Measurements from ENCODE around the gene GJC2. TPM values are rescaled to one million over a fixed set of nuclear protein-coding genes. Genes with fewer than 3 reads are reported as not detected.
"Not testable (repeated sequence)": the region's sequence is repeated elsewhere in the genome, so short reads cannot be mapped to it uniquely, and the experiment has no call there.

Gene GJC2
- polyA plus RNA-seq, 4 donors = 0.57 to 2.2 (median 0.97) TPM

DNA sequence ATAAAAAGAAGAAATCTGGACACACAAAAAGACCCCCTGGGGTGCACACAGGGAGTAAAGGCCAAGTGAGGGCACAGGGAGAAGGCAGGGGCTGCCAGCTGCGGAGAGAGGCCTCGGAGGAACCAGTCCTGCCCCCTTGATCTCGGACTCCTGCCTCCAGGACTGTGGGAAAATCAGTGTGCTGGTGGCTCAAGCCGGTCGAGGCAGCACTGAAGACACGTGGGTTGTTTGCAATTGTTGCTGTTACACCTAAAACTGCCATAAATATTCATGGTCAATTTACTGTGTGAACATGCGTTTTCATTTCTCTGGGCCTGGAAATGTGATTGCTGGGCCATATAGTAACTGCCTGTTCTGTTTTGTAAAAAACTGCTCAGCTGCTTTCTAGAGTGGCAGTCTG, 34.4 kb downstream of the GJC2 start:
- DNase-seq (ENCODE audit: low read depth in 4 of 4, low spot score in 3 of 4) = no peak

DNA sequence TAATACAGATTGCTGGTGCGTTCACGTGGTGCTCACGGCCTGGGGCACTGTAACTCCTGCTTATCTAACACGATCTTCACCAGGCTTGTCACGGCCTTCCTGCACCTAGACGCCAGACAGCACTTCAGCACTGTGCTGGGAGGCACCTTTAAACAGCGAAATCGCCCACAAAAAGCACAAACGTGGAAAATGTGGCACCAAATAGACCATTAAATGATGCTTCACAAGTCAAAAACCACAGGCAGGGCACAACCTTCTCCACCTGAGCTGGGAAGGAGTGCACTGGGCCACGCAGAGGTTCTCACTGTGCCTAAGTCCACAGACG, 35.9 kb downstream of the GJC2 start:
- DNase-seq (ENCODE audit: low read depth in 4 of 4, low spot score in 3 of 4) = no peak

DNA sequence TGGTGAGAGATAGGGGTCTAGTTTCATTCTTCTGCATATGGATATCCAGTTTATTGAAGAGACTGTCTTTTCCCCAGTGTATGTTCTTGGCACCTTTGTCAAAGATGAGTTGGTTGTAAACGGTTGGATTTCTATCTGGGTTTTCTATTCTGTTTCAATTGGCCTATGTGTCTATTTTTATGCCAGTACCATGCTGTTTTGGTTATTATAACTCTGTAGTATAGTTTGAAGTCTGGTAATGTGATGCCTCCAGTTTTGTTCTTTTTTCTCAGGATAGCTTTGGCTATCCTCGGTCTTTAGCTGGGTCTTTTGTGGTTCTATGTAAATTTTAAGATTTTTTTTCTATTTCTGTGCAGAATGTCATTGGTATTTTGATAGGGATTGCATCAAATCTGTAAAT, 38.5 kb downstream of the GJC2 start:
- DNase-seq (ENCODE audit: low read depth in 4 of 4, low spot score in 3 of 4) = not testable (repeated sequence)

DNA sequence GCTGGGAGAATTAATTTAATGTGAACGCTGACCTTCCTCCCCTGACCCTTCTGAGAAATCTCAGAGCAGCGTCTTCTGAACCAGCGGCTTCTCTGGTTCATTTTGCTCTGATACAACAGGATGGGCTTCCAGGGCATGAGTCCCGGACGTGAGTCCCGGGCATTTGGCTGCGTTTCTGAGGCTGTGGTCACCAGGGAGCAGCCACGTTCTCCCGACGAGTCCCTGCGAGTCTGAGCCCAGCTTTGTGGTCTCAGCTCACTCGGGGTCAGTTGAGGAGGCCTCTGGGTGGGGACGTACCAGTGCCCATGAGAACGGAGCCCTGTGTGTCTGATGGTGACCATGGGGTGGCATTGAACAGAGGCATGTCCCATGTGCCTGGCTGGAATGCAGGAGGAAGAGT, 40.5 kb downstream of the GJC2 start:
- no peak for DNase-seq (ENCODE audit: low read depth in 4 of 4, low spot score in 3 of 4)

DNA sequence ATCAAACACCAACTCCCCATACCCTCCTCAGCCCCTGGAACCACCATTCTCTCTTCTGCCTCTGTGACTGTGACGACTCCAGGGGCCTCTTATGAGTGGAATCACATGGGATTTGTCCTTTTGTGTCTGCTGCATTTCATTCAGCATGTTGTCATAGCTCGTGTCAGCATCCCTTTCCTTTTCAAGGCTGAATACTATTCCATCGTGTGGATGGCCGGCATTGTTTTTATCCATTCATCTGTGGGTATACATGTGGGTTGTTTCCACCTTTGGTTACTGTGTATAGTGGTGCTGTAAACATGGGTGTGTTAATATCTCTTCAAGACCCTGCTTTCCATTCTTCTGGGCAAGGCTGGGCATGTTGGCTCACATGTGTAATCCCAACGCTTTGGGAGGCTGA, 41.0 kb downstream of the GJC2 start:
- DNase-seq (ENCODE audit: low read depth in 4 of 4, low spot score in 3 of 4) = no peak

DNA sequence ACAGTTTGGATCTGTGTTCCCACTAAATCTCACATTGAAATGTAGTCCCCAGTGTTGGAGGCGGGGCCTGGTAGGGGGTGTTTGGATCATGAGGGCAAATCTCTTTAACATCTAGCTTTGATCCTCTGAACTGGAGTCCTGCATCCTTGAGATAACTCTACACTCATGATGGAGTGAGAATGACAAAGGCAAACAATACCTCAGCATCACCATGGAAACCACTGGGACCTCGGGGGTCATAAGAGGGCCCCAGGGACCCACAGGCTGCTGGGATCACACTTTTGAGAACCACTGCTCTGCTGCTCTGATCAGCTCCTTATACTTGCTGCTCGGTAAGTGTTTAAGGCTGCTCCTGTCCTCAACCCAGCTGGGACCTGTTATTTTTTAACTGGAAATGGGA, 44.7 kb downstream of the GJC2 start:
- no peak for DNase-seq (ENCODE audit: low read depth in 4 of 4, low spot score in 3 of 4)

DNA sequence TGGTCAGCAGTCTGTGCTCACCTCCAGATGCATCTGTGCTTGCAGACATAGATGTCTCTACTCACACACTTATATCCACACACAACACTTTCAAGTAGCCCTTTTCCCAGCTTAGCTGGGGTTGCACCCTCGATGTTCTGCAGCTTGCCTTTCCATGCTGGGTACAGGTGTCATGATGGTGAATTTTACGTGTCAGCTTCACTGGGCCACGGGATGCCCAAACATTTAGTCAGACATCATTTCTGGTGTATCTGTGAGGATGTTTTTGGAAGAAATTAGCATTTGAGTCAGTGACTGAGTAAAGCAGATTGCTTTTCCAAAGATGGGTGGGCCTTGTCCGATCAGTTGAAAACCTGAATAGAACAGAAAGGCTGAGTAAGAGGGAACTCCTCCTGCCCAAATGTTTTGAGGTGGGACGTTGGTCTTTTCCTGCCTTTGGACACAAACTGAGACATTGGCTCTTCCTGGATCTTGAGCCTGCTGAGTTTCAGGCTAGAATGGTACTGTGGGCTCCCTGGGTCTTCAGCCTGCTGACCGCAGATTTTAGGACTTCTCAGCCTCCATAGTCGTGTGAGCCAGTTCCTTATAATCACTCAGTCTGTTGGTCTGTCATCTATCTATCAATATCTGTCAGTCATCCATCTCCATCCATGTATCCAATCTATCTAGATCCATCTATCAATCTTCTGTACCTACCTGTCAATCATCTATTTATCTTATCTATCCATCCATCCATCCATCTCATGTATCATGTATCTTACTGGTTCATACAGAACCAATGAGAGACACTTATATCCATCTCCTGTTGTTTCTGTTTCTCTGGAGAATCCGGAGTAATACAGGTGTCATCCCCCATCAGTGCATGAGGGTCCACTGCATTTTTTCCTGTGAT, 45.4 kb downstream of the GJC2 start:
- DNase-seq (ENCODE audit: low read depth in 4 of 4, low spot score in 3 of 4) = no peak

DNA sequence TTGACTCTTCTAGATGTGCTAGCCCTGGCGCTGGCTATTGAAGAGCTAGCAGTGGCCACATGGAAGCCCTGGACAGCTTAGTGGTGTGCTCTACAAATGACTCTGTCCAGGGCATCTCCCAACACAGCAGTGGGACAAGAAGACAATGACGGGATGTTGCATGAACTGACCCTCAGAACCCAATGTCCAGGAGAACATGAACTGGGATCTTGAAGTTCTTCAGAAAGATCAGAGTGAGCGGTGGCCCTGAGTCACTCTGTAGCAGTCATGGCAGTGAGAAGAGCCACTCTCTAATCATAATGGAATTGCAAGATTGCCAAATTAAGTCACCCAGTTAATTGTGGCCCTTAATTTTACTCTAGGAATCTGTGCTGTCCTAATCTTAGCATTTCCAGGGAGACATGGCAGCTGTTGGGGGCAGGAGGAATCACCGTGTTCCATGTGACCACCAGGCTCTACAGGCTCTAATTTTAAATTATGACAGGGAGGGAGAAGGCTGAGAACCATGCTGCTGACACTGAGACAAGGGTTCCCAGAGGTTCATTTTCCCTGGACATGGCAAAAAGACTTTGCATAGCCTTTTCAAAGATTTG, 47.9 kb downstream of the GJC2 start:
- DNase-seq (ENCODE audit: low read depth in 4 of 4, low spot score in 3 of 4) = no peak

DNA sequence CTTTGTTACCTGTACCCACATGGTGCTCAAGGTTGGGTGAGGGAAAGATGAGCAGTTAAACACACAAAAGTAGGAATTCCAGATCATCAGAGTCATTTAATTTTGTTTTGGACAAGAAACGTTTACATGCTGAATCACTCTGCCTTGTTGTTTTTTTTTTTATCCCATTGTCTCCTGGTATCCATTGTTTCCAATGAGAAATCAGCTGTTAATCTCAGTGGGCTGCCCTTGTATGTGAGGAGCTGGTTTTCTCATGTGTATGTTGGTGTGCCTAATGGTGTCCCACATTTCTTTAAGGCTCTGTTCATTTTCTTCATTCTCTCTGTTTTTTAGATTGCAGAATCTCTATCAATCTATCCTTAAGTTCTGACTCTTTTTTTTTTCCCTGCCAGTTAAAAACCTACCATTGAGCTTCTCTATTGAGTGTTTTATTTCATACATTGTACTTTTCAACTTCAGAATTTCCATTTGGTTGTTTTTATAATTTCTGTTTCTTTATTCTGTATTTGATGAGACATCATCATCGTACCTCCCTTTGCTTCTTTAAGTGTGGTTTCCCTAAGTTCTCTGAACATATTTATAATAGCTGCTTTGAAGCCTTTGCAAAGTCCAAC, 49.4 kb downstream of the GJC2 start:
- DNase-seq (ENCODE audit: low read depth in 4 of 4, low spot score in 3 of 4) = no peak

DNA sequence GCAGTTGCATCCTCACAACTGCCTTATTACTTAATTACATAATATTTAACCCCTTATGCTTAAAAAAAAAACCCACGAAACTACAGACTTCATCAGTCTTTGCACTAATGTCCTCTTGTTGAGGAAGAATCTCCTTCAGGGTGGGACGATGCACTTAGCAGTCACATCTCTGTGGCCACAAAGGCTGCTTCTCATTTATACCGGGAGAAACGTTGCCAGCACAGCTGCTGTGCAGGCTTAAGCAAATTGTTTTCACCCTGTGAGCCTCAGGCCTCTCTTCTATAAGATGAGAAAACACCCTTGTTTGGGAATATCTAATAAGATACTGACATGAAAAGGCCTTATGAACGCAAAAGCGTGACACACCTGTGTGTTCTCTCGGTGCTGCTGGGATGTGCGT, 55.2 kb downstream of the GJC2 start:
- no peak for DNase-seq (ENCODE audit: low read depth in 4 of 4, low spot score in 3 of 4)

DNA sequence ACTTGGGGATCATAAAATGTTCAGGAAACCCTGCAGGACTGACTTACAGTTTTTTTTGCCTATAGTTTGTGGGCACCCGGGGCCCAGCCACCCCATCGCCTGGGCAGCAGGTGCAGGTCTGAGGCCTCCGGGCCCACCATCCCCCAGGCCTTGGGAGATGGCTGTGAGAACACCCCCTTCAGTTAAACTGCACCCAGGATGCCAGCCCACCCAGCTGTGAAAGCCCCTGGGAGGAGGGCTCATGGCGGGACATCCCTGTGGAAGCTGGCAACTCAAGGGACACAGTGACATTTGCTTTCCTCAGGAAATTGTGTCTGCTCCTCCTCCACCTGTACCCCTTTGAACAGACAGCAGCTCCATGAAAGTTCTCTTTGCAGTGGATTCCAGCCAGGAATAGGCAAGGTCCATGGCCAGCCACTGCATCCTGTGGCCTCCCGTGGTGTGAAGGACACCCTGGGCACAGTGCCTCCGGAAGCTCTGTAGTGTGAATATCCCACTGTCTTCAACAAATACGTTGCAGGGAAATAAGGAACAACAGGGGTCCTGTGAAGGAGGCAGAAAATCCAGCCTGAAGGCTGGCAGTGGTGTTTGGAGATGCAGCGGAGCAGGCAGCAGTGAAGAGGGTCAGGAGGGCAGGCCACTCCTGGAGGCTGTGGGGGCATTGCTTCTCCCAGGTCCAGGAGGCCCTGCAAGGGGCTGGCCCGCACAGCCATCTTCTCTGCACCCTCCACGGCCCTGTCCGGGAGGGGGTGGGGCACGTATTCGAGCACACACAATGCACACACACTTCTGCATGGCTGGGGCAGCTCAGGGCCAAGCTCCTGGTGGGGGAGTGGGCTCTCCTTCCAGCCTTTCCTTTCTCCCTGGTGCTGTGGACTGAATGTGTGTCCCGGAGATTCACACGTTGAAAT, 56.1 kb downstream of the GJC2 start:
- no peak for DNase-seq (ENCODE audit: low read depth in 4 of 4, low spot score in 3 of 4)

DNA sequence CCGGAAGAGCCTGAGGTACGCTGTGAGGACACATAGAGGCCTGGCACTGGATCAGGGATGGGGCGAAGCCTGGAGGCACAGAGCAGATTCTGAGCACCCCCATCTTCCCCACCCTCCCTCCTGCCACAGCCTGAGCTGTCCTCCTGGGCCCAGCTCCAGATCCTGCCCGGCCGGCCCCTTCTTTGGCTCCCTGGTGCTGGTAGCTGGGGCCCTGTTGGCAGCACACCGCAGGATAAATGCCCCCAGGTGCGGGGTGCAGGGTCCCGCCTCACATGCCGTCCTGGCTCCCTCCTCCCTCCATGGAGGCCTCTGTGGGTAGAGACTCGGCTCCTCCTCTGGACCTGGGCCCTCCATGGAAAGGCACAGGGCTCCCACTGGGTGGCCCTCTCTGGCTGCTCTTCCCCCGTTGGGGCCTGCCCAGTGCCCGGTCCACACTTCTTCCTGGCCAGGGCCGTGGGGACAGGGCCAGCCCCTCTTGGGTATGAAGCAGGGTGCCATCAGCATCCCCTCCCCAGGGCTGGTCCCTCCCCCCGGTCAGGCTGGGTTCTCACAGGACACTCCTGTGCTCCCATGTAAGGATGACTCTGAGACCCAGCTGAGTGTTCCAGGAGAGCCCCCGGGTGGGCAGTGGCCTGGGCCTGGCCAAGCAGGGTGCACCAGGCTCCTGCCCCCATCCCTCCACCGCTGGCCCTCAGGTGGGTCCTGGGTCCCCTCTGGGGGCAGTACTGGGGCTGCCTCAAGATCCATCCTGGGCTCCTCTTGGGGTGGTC, 57.0 kb downstream of the GJC2 start:
- DNase-seq (ENCODE audit: low read depth in 4 of 4, low spot score in 3 of 4) = no peak

DNA sequence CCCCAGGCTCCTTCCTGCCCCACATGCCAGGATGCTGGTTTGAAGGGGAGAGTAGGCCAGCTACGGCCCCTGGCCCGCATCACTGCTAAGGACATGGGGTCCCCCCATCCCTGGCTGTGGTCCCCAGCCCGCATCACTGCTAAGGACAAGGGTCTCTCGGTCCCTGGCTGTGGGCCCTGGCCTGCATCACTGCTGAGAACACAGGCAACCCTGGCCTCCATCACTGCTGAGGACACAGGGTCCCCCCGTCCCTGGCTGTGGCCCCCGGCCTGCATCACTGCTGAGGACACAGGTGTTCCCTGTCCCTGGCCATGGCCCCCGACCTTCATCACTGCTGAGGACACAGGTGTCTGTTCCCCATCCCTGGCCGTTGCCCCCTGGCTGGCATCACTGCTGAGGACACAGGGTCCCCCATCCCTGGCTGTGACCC, 57.7 kb downstream of the GJC2 start:
- no peak for DNase-seq (ENCODE audit: low read depth in 4 of 4, low spot score in 3 of 4)

DNA sequence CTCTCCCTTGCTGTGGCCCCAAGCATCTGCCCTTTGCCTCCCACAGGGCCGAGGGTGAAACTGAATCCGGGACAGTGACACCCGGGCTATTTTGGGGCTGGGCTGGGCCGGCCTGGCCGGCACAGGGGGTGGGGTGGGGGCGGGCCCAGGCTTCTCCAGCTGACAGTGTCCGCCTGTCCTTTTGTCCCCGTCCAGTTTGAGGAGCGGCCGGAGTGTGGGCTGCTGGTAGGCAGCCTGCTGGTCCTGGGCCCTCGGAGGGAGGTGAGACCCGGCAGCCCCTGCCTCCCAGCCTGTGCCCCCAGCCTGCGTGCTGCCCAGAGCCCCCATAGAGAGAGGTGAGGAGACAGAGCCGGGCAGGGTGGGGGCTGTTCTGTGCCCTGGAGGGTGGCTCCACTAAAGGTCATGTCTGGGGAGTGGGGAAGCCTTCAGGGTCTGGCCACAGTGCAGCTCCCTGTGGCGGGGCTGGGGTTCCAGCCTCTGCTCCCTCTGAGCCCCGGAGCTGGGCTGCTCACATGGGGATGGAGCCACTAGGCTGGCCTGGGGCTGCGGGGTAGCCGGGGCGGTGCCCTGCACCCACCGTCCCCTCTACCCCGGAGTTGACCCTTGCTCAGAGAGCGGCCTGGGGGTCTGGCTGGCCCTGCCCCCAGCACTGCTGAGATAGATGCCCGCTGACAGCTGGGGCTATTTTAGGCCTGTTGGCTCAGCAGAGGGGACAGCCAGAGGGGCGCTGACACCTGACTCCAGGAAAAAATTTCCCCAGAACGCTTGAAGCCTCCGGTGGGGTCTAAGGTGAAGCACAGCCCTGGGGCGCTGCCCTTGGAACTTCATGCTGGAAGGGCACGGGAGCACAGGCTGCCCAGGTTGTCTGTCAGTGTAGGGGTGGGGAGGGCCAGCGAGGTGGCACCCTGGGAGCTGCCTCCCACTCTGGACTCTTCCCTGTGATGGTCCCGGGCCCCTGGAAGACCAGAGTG, 58.4 kb downstream of the GJC2 start, which contains the start of gene OBSCN:
OBSCN (plus strand) TSS at position 194 of the 971 bp plus-strand sequence. CDS start 3,740 bp downstream, outside the sequence.
- no peak for DNase-seq (ENCODE audit: low read depth in 4 of 4, low spot score in 3 of 4)

DNA sequence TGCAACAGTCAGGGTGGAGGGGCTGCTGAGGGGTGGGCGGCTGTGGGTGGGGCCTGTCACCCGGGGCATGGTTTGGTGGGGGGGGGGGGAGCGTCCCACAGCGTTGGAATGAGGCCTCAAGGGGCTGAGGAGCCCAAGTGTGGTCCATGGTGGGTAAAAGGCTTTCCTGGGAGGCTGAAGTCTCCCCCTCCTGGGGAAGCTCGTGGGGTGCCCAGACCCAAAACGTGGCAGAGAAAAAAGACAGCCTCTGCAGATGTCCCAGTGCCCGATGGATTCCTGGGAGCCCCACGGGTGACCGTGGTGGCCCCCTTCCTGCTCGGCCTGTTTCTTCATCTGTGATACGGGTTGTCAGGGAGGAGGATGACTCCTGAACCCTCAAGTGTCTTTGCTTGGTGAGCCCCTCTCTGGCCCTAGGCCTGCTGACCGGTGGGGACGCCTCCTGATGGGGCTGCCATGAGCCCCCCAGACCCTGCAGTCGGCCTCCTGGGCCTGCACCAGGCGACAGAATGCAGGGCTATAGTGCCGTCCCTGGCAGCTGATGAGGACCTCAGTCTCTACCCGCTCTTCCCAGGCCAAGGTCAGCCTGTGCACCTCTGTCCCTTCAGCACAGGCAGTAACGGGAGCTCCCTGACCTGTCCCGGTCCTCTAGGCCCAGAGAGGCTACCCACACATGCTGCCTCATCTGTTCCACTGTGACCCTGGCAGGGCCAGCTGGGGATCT, 59.3 kb downstream of the GJC2 start:
- DNase-seq (ENCODE audit: low read depth in 4 of 4, low spot score in 3 of 4) = no peak
